ENCODE data around the gene VPS4A. TPM values are rescaled to one million over a fixed set of nuclear protein-coding genes. Genes with fewer than 3 reads are reported as not detected.

The VPS4A gene
- total and polyA plus RNA-seq, 2 of the 8 experiments (the other 6 are each of a cell fraction or from before 2014, with no cell fraction given) = 14.1 to 24.1 TPM

DNA sequence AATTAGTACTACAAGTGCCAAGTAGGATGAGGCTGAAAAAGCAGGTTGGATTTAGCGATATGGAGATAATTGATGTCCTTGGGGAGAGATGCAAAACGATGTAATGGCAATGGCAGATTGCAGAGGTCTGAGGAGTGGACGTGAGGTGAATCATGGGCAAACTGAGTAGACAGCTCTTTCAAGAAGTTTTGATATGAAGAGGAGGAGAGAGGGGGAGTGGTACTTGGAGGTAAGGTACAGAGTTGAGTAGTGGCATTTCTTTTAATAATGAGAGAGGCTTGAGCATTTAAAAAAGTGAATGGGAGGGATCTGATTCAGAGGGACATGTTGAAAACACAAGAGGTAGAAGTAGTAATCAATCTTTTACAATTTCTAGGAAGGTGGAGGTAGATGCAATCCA is 17.7 kb upstream of the VPS4A start (continued):
- TF ChIP-seq, protein P1, sequence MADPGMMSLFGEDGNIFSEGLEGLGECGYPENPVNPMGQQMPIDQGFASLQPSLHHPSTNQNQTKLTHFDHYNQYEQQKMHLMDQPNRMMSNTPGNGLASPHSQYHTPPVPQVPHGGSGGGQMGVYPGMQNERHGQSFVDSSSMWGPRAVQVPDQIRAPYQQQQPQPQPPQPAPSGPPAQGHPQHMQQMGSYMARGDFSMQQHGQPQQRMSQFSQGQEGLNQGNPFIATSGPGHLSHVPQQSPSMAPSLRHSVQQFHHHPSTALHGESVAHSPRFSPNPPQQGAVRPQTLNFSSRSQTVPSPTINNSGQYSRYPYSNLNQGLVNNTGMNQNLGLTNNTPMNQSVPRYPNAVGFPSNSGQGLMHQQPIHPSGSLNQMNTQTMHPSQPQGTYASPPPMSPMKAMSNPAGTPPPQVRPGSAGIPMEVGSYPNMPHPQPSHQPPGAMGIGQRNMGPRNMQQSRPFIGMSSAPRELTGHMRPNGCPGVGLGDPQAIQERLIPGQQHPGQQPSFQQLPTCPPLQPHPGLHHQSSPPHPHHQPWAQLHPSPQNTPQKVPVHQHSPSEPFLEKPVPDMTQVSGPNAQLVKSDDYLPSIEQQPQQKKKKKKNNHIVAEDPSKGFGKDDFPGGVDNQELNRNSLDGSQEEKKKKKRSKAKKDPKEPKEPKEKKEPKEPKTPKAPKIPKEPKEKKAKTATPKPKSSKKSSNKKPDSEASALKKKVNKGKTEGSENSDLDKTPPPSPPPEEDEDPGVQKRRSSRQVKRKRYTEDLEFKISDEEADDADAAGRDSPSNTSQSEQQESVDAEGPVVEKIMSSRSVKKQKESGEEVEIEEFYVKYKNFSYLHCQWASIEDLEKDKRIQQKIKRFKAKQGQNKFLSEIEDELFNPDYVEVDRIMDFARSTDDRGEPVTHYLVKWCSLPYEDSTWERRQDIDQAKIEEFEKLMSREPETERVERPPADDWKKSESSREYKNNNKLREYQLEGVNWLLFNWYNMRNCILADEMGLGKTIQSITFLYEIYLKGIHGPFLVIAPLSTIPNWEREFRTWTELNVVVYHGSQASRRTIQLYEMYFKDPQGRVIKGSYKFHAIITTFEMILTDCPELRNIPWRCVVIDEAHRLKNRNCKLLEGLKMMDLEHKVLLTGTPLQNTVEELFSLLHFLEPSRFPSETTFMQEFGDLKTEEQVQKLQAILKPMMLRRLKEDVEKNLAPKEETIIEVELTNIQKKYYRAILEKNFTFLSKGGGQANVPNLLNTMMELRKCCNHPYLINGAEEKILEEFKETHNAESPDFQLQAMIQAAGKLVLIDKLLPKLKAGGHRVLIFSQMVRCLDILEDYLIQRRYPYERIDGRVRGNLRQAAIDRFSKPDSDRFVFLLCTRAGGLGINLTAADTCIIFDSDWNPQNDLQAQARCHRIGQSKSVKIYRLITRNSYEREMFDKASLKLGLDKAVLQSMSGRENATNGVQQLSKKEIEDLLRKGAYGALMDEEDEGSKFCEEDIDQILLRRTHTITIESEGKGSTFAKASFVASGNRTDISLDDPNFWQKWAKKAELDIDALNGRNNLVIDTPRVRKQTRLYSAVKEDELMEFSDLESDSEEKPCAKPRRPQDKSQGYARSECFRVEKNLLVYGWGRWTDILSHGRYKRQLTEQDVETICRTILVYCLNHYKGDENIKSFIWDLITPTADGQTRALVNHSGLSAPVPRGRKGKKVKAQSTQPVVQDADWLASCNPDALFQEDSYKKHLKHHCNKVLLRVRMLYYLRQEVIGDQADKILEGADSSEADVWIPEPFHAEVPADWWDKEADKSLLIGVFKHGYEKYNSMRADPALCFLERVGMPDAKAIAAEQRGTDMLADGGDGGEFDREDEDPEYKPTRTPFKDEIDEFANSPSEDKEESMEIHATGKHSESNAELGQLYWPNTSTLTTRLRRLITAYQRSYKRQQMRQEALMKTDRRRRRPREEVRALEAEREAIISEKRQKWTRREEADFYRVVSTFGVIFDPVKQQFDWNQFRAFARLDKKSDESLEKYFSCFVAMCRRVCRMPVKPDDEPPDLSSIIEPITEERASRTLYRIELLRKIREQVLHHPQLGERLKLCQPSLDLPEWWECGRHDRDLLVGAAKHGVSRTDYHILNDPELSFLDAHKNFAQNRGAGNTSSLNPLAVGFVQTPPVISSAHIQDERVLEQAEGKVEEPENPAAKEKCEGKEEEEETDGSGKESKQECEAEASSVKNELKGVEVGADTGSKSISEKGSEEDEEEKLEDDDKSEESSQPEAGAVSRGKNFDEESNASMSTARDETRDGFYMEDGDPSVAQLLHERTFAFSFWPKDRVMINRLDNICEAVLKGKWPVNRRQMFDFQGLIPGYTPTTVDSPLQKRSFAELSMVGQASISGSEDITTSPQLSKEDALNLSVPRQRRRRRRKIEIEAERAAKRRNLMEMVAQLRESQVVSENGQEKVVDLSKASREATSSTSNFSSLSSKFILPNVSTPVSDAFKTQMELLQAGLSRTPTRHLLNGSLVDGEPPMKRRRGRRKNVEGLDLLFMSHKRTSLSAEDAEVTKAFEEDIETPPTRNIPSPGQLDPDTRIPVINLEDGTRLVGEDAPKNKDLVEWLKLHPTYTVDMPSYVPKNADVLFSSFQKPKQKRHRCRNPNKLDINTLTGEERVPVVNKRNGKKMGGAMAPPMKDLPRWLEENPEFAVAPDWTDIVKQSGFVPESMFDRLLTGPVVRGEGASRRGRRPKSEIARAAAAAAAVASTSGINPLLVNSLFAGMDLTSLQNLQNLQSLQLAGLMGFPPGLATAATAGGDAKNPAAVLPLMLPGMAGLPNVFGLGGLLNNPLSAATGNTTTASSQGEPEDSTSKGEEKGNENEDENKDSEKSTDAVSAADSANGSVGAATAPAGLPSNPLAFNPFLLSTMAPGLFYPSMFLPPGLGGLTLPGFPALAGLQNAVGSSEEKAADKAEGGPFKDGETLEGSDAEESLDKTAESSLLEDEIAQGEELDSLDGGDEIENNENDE (IDR thresholded peaks at IDR 0.05; ENCODE audit: insufficient replicate concordance, low read length) = no peak
- TF ChIP-seq SP4 (IDR thresholded peaks at IDR 0.05; ENCODE audit: low read length) (no peak), TBP (IDR thresholded peaks at IDR 0.05; ENCODE audit: low read depth, low read length) (no peak), EP300 (IDR thresholded peaks at IDR 0.05; ENCODE audit: borderline replicate concordance in 1 of 2, low read depth in 2 of 2, low read length in 2 of 2) (no peak), ASH2L (IDR thresholded peaks at IDR 0.05; ENCODE audit: low read length) (no peak), RFX5 (IDR thresholded peaks at IDR 0.05; ENCODE audit: borderline replicate concordance, low read depth, low read length) (no peak), BCL11A (IDR thresholded peaks at IDR 0.05; ENCODE audit: low read depth in 2 of 2, low read length in 2 of 2) (no peak)

Measured in H1 (cell line).